HepG2 (cell line): Measurements from ENCODE around the gene PIGZ. TPM values are rescaled to one million over a fixed set of nuclear protein-coding genes. Genes with fewer than 3 reads are reported as not detected.
A peak's percentile ranks its signal among the peaks of the same experiment; 100 is the strongest.

ENCODE experiments used
- HDAC1 ChIP-seq: sonication (generic); formaldehyde crosslinking; IDR thresholded peaks from 2 replicates; pipeline ENCODE4 v1.5.1; 2020; ENCODE audit warnings: mild to moderate bottlenecking, missing genetic modification reagents
- KDM4B ChIP-seq: sonication (generic); formaldehyde crosslinking; IDR thresholded peaks from 2 replicates; pipeline ENCODE4 v1.4.0; 2020; ENCODE audit warnings: missing genetic modification reagents
- NFIB ChIP-seq: sonication (generic); formaldehyde crosslinking; IDR thresholded peaks from 2 replicates; pipeline ENCODE4 v1.9.0; 2021; ENCODE audit warnings: missing genetic modification reagents, mild to moderate bottlenecking, borderline replicate concordance
- SATB2 ChIP-seq: sonication (generic); formaldehyde crosslinking; IDR thresholded peaks from 2 replicates; pipeline ENCODE4 v1.5.0; 2020; ENCODE audit warnings: missing genetic modification reagents
- ZBTB20 ChIP-seq: sonication (generic); formaldehyde crosslinking; IDR thresholded peaks from 2 replicates; pipeline ENCODE4 v1.8.1; 2023; ENCODE audit warnings: missing genetic modification reagents, low read depth, mild to moderate bottlenecking, borderline replicate concordance
- ZNF564 ChIP-seq: sonication (generic); formaldehyde crosslinking; IDR thresholded peaks from 2 replicates; pipeline ENCODE4 v1.8.1; 2023; ENCODE audit warnings: mild to moderate bottlenecking, missing genetic modification reagents
- ZNF776 ChIP-seq: sonication (generic); formaldehyde crosslinking; IDR thresholded peaks from 2 replicates; pipeline ENCODE4 v1.4.0; 2020; ENCODE audit warnings: mild to moderate bottlenecking, missing genetic modification reagents
- polyA plus RNA-seq, 8 experiments: library from polyadenylated mRNA; depleted of rRNA in 3 of 8; stranded (reverse) in 7 of 8; unstranded in 1 of 8; fragments of >200 nt; fragmentation: Illumina TruSeq in 4 of 8; extraction: Trizol in 4 of 8; gene quantifications; 2 replicates each; pipeline versions ENCODE4 v1.2.1 to v1.2.3, GENCODE V29; 2011 to 2016; ENCODE audit warnings: low read depth in 4 of 8, missing spikeins in 1 of 8, mixed read lengths in 1 of 8; ENCODE audit not compliant: insufficient read depth in 1 of 8
- total RNA-seq, 5 experiments: library from RNA; depleted of rRNA; stranded (reverse); fragments of >200 nt; fragmentation: Illumina TruSeq; extraction: Trizol; gene quantifications; 2 replicates each; pipeline ENCODE4 v1.2.3, GENCODE V29; 2016; ENCODE audit warnings: low read depth in 1 of 5
- TF ChIP-seq, protein P1 (sequence below): sonication (generic); formaldehyde crosslinking; IDR thresholded peaks from 2 replicates; pipeline ENCODE4 v1.4.0; 2020; ENCODE audit warnings: missing genetic modification reagents
- TF ChIP-seq, protein P2 (sequence below), 2 experiments: sonication (generic) in 1 of 2; formaldehyde crosslinking in 1 of 2; IDR thresholded peaks; 2 replicates each; pipeline versions ENCODE4 v1.4.0 to v1.6.1; 2018 to 2020; ENCODE audit warnings: missing genetic modification reagents in 2 of 2, borderline replicate concordance in 1 of 2, low read depth in 1 of 2, mild to moderate bottlenecking in 1 of 2, missing biosample characterization in 1 of 2
- TF ChIP-seq, protein P3 (sequence below): IDR thresholded peaks from 2 replicates; pipeline ENCODE4 v1.6.1; 2016; ENCODE audit warnings: low read depth, missing genetic modification reagents, missing compliant biosample characterization
- TF ChIP-seq, protein P4 (sequence below): IDR thresholded peaks from 2 replicates; pipeline ENCODE4 v1.6.1; 2012; ENCODE audit warnings: low read depth, low read length, improper control_type of control experiment
- TF ChIP-seq, protein P5 (sequence below): sonication (generic); formaldehyde crosslinking; conservative IDR thresholded peaks from 2 replicates; pipeline ENCODE4 v1.4.0; 2020; ENCODE audit warnings: mild to moderate bottlenecking, missing genetic modification reagents, moderate library complexity

Gene PIGZ
- total and polyA plus RNA-seq, 2 of the 13 experiments (the other 11 are each of a cell fraction or from before 2014, with no cell fraction given): 4.7 to 60.5 TPM

DNA sequence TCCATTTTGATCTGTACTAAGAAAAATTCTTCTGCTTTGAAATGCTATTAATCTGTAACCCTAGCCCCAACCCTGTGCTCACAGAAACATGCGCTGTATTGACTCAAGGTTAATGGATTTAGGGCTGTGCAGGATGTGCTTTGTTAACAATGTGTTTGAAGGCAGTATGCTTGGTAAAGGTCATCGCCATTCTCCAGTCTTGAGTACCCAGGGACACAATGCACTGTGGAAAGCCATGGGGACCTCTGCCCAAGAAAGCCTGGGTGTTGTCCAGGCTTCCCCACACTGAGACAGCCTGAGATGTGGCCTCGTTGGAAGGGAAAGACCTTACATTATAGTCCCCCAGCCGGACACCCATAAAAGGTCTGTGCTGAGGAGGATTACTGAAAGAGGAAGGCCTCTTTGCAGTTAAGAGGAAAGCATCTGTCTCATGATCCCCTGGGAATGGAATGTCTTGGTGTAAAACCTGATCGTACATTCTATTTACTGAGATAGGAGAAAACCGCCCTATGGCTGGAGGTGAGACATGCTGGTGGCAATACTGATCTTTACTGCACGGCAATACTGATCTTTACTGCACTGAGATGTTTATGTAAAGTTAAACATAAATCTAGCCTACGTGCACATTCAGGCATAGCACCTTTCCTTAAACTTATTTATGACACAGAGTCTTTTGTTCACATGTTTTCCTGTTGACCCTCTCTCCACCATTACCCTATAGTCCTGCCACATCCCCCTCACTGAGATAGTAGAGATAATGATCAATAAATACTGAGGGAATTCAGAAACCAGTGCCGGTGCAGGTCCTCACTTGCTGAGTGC lies 6.3 kb downstream of the PIGZ start (continued):
- TF ChIP-seq, protein P1, sequence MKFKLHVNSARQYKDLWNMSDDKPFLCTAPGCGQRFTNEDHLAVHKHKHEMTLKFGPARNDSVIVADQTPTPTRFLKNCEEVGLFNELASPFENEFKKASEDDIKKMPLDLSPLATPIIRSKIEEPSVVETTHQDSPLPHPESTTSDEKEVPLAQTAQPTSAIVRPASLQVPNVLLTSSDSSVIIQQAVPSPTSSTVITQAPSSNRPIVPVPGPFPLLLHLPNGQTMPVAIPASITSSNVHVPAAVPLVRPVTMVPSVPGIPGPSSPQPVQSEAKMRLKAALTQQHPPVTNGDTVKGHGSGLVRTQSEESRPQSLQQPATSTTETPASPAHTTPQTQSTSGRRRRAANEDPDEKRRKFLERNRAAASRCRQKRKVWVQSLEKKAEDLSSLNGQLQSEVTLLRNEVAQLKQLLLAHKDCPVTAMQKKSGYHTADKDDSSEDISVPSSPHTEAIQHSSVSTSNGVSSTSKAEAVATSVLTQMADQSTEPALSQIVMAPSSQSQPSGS: peak; percentile 29; the same call in 1 of the 2 replicates
- TF ChIP-seq HDAC1 (CRISPR knock-in tag) (peak; percentile 53), SATB2 (CRISPR knock-in tag) (no peak), KDM4B (CRISPR knock-in tag) (peak; percentile 22; the same call in 1 of the 2 replicates), NFIB (CRISPR knock-in tag) (no peak), ZBTB20 (CRISPR knock-in tag) (peak; percentile 90; the same call in 1 of the 2 replicates), ZNF776 (CRISPR knock-in tag) (no peak), ZNF564 (CRISPR knock-in tag) (no peak)
- TF ChIP-seq, protein P2, sequence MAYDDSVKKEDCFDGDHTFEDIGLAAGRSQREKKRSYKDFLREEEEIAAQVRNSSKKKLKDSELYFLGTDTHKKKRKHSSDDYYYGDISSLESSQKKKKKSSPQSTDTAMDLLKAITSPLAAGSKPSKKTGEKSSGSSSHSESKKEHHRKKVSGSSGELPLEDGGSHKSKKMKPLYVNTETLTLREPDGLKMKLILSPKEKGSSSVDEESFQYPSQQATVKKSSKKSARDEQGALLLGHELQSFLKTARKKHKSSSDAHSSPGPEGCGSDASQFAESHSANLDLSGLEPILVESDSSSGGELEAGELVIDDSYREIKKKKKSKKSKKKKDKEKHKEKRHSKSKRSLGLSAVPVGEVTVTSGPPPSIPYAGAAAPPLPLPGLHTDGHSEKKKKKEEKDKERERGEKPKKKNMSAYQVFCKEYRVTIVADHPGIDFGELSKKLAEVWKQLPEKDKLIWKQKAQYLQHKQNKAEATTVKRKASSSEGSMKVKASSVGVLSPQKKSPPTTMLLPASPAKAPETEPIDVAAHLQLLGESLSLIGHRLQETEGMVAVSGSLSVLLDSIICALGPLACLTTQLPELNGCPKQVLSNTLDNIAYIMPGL (CRISPR knock-in tag; IDR thresholded peaks at IDR 0.05; ENCODE audit: borderline replicate concordance in 1 of 2, low read depth in 1 of 2): peak in 1 of 2 experiments; percentile 25; a peak in 2 of 4 replicates
- TF ChIP-seq, protein P3, sequence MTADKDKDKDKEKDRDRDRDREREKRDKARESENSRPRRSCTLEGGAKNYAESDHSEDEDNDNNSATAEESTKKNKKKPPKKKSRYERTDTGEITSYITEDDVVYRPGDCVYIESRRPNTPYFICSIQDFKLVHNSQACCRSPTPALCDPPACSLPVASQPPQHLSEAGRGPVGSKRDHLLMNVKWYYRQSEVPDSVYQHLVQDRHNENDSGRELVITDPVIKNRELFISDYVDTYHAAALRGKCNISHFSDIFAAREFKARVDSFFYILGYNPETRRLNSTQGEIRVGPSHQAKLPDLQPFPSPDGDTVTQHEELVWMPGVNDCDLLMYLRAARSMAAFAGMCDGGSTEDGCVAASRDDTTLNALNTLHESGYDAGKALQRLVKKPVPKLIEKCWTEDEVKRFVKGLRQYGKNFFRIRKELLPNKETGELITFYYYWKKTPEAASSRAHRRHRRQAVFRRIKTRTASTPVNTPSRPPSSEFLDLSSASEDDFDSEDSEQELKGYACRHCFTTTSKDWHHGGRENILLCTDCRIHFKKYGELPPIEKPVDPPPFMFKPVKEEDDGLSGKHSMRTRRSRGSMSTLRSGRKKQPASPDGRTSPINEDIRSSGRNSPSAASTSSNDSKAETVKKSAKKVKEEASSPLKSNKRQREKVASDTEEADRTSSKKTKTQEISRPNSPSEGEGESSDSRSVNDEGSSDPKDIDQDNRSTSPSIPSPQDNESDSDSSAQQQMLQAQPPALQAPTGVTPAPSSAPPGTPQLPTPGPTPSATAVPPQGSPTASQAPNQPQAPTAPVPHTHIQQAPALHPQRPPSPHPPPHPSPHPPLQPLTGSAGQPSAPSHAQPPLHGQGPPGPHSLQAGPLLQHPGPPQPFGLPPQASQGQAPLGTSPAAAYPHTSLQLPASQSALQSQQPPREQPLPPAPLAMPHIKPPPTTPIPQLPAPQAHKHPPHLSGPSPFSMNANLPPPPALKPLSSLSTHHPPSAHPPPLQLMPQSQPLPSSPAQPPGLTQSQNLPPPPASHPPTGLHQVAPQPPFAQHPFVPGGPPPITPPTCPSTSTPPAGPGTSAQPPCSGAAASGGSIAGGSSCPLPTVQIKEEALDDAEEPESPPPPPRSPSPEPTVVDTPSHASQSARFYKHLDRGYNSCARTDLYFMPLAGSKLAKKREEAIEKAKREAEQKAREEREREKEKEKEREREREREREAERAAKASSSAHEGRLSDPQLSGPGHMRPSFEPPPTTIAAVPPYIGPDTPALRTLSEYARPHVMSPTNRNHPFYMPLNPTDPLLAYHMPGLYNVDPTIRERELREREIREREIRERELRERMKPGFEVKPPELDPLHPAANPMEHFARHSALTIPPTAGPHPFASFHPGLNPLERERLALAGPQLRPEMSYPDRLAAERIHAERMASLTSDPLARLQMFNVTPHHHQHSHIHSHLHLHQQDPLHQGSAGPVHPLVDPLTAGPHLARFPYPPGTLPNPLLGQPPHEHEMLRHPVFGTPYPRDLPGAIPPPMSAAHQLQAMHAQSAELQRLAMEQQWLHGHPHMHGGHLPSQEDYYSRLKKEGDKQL (CRISPR knock-in tag): peak; percentile 82; the same call in 1 of the 2 replicates
- TF ChIP-seq, protein P4, sequence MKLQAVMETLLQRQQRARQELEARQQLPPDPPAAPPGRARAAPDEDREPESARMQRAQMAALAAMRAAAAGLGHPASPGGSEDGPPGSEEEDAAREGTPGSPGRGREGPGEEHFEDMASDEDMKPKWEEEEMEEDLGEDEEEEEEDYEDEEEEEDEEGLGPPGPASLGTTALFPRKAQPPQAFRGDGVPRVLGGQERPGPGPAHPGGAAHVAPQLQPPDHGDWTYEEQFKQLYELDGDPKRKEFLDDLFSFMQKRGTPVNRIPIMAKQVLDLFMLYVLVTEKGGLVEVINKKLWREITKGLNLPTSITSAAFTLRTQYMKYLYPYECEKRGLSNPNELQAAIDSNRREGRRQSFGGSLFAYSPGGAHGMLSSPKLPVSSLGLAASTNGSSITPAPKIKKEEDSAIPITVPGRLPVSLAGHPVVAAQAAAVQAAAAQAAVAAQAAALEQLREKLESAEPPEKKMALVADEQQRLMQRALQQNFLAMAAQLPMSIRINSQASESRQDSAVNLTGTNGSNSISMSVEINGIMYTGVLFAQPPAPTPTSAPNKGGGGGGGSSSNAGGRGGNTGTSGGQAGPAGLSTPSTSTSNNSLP: peak; percentile 45; the same call in 1 of the 2 replicates
- TF ChIP-seq, protein P5, sequence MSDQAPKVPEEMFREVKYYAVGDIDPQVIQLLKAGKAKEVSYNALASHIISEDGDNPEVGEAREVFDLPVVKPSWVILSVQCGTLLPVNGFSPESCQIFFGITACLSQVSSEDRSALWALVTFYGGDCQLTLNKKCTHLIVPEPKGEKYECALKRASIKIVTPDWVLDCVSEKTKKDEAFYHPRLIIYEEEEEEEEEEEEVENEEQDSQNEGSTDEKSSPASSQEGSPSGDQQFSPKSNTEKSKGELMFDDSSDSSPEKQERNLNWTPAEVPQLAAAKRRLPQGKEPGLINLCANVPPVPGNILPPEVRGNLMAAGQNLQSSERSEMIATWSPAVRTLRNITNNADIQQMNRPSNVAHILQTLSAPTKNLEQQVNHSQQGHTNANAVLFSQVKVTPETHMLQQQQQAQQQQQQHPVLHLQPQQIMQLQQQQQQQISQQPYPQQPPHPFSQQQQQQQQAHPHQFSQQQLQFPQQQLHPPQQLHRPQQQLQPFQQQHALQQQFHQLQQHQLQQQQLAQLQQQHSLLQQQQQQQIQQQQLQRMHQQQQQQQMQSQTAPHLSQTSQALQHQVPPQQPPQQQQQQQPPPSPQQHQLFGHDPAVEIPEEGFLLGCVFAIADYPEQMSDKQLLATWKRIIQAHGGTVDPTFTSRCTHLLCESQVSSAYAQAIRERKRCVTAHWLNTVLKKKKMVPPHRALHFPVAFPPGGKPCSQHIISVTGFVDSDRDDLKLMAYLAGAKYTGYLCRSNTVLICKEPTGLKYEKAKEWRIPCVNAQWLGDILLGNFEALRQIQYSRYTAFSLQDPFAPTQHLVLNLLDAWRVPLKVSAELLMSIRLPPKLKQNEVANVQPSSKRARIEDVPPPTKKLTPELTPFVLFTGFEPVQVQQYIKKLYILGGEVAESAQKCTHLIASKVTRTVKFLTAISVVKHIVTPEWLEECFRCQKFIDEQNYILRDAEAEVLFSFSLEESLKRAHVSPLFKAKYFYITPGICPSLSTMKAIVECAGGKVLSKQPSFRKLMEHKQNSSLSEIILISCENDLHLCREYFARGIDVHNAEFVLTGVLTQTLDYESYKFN (CRISPR knock-in tag): peak; percentile 88
